RPMI8226 (cell line): ENCODE measurements around the gene MAPKBP1.

Experiments
- DNase-seq: peaks from one replicate; pipeline ENCODE4 v3.0.0-alpha.2; 2015

The MAPKBP1 gene

DNA sequence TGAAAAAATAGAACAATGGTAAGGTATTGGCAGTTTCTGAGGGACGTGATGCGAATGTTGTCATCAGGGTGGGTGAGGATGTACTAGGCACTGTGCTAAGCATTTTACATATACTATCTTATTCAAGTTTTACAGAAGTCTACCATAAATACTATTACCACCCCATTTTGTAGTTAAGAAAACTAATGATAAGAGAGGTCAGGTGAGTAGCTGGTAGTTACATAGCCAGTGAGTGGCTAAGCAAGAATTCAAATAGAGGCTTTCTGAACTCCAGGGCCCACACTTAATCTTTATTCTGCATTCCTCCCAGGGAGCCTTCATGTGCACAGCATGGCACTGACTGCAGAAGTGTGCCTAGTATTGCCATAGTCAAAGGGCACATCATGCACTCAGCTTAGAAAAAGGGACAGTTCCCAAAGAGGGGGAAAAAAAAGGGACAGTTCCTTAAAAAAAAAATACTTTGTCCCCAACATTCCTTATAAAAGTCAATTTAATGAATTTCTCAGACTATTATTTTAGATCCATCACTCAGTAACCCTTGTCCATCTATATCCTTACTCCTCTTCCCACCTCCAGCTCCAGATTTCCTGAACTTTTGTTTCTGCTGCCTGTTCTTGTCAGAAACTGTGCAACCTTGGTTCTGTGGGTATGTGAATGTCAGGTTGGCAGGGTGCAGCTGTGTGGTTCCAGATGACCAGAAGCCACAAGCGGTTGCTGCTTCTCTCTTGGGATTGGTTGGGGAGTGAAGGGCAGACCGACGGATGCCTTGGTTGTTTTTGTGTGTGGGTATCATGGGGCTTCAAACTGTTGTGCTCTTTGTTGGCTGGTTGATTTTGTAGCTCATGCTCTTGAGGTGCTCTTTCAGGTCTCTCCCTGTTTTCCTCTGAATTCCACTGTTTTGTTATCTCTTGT is 8.3 kb downstream of the MAPKBP1 start:
- DNase-seq, result no peak

DNA sequence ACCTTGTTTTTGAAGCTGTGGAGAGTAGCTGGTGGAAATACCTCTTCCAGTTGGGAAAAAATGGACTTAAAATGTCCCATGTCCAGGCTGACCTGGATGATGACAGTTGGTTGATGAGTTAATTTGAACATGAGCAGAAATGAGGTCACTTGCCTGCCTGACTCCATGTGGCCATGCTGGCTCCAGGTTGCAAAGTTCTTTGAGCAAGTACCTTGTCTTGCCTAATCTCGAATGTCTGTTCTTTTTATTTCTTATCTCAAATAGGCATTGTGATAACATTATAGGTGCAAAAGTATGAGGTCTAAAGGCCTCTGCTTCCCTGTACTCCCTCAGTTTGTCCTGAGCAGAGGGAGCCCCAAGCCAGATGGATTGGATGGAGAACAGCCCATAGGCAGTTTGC is 9.0 kb downstream of the MAPKBP1 start:
- DNase-seq, result no peak

DNA sequence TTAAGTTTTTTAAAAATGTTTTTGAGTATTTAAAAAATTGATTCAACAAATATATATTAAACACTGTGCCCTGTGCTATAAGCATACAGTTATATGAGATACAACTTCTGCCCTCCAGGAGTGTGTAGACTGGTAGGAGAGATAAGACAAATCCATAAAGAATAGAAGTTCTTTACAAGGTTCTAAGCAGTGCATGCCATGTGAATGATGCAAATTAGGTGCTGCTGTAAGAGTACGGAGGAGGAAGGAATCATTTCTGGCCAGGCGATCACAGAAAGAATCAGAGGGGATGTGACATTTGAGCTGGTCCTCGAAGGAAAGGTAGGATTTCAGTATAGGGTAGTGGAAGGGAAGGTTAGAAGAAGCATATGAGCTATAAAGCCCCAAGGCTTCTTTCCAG is 14.0 kb downstream of the MAPKBP1 start:
- DNase-seq, result no peak

DNA sequence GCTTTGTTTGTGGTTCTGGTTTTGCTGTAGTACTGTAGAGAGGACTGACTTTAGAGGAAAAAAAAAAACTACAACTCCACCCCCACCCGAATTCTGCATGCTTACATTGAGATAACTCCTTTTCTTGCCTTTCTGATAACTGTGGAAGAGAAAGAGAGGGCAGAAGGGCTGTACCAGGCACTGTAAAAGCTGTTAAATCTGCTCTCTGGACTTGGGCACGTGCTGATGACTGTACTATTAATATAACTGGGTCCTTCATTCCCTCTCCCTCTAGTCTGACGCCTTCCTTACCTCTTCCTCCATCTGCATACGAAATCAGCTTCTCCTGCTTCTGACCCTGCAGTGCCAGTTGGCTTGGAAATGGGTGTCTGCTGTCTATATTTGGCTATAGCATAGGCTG is 15.0 kb downstream of the MAPKBP1 start:
- DNase-seq, result no peak

DNA sequence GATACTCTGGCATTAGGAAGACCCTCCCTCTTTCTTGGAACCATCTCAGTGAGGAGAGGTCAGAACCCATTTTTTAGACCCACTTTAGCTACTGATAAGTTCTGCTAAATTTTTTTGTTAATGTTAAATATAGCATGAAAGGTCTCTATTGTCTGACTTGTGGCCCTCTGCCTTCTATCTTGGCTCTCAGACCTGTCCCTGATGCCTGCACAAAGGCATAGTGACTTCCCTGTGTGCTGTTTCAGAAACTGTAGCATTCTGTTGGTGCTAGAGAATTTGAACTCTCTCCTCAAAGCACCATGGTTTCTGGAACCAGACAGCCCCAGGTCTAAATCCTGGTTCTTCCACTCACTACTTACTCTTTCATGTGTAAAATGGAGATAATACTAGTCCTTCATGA is 15.4 kb downstream of the MAPKBP1 start:
- no peak for DNase-seq

DNA sequence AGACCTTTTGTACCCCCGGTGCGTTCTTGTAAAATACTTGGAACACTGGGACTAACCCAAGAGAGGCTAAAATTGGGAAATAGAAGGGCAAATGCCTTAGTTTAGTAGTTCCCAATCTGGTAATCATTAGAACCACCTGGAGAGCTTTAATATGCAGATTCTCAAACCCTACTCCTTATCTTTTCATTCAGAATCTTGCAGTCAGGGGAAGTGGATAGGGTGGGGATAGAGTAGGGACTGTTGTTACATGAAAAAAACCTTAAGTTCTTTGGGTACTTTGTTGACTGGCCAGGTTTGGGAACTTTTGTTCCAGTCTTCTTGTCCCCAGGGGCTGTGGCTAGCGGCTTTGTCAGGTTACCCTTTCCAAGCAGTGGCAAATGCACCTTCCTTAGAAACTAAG is 15.9 kb downstream of the MAPKBP1 start:
- no peak for DNase-seq

DNA sequence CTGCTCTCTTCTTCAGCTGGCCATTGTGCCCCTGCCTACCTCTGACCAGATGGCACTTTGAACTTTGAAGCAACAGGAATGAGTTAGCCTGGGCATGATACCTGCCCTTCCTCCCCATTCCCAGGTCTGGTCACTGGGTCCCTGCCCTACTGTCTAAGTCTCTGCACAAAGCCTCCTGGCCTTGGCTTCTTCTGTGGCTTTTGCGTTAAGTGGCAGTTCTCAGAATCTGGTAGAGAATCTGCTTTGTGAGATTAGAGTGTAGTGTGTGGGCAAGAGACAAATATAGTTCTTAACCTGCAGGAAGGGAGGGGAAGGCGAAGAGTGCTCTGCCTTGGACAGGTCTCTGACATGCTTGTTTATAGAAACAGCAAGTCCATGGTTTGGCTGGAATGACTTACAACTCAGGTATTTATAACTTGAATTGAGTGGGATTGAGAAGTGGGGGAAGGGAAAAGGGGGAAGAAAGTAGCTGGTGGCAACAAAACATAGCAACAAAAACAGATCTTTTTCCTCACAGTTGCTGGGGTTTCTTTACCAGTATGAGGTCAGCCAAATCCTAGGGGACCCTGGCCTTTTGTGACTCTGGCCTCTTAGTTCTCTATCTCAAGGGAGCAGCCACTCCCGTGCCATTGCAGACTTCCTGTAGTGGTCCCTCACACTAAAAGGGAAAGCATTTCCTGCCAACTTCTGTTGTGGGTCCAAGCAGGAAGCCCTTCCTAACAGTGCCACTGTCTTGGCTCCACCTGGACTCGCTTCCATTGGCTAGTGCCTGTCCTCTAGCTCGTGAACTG is 16.7 kb downstream of the MAPKBP1 start:
- DNase-seq, result no peak

DNA sequence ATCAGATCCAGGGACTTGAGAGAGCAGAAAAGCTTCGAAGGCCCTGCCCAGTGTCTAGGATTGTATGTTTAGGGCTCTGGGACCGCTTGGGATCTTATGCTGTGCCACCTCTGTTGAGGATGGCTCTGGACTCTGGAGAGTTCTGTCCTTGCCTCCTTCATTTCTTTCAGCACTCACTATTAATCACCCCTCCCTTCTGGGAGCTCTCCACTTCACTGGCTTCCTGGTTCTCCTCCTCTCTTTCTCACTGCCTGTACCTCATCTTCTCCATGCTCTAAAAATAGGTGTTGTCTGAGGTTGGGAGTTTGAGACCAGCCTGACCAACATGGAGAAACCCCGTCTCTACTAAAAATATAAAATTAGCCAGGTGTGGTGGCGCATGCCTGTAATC is 17.3 kb downstream of the MAPKBP1 start:
- no peak for DNase-seq

DNA sequence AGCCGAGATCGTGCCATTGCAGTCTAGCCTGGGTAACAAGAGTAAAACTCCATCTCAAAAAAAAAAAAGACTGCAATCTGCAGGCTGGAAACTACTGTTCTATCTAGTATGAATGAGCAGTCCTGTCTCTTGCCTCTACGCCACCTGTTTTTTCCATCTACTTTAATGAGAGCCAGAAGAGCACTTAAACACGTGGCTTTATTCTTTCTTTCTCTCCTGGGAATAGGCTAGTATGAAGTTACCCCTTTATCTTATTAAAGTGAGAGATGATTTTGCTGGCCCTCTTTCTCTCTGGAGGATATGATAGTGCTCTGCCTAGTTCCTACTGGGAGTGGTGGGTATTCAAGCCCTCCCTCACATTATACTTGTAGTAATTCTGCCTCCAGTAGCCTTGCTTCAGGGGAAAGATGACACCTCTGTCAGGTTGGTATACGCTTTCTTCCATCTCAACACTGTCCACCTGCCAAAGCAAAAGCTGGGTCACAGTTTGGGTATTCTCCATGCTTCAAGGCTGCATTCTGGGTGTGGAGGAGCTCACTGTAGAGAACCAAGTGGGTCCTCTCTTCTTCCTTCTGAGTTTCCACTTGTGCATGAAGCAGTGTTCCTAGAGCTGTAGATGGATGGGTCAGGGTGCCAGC is 17.8 kb downstream of the MAPKBP1 start:
- DNase-seq, result no peak

DNA sequence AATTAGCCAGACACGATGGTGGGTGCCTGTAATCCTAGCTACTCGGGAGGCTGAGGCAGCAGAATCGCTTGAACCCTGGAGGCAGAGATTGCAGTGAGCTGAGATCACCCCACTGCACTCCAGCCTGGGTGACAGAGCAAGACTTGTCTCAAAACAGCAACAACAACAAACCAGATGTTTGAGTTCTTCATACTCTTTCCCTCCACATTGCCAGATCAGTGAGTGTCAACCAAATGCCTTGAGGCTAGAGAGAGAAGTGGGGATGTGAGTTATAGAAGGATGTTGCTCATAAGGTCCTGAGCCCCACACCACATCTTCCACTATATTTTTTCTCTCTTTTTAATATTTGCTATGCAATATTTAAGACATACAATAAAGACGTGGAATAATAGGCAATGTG is 19.8 kb downstream of the MAPKBP1 start:
- DNase-seq, result no peak

DNA sequence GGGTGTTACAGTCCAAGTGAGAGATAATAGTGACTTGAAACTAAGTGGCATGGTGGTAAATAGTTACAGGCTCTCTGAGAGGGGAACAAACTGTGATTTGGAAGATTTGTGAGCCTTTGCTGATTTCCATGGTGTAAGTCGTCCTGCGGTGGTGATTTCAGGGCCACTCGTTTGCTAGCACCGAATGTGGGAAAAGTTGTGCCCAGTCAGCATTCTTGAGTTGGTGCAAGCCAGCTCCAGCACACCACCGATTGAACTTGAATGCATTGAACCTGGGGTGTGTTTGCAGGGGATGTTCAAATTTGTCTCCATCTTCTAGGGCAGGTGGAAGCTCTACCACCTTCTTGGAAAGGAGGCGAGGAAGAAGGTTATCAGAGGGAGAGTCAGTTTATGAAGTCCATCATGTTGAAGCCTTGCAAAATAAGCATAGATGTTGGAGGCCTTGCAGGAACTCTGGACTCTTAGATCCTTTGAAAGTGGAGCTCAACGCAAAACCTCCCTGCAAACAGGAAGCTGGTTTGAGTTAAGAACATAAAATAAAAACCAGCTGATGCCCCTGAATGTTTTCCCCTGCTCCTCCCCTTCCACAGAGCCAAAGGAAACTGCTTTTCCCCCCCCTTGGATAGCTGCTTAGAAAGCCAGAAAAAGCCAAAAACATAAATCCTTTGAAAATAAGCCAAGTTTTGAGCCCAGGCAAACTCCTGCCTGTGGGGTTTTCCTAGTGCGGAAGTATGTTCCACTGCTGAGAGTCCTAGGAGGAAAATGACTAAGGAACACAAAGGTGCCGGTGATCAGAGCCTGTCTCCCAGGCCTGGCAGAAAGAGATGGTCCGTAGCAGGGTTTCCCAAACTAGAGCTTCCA is 21.9 kb downstream of the MAPKBP1 start:
- no peak for DNase-seq

DNA sequence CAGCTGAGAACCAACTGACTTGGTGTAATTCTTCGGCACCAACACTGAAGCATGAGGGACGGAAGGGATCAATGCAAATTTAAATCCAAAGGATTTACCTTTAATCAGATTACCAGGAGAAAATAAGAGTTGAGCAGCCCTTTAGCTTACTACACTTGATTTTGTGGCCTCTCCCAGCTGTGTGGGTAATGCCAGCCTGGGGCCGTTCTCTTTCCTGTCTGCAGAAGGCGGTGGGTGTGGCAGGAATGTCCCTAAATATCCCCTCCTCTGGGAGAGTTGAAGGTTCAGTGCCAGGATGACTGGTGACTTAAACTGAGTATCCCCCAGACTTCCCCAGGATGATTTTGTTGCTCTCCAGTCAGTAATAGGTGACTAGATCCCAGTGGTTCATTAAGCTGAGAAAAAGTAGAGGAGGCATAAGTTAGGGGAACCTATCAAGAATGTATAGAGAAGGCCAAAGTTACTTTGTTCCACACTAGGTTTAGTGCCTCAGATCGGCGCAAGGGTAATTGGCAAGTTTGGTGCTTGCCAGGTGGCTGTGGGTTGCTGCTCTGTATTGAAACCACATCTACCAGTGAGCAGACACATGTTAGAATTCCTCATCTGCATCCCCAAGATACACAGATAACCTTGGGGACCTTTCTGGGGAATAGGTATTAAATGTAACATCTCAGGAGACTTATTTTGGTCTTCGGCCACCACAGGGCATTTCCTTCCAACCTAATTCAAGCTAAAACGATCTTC is 23.1 kb downstream of the MAPKBP1 start:
- no peak for DNase-seq

DNA sequence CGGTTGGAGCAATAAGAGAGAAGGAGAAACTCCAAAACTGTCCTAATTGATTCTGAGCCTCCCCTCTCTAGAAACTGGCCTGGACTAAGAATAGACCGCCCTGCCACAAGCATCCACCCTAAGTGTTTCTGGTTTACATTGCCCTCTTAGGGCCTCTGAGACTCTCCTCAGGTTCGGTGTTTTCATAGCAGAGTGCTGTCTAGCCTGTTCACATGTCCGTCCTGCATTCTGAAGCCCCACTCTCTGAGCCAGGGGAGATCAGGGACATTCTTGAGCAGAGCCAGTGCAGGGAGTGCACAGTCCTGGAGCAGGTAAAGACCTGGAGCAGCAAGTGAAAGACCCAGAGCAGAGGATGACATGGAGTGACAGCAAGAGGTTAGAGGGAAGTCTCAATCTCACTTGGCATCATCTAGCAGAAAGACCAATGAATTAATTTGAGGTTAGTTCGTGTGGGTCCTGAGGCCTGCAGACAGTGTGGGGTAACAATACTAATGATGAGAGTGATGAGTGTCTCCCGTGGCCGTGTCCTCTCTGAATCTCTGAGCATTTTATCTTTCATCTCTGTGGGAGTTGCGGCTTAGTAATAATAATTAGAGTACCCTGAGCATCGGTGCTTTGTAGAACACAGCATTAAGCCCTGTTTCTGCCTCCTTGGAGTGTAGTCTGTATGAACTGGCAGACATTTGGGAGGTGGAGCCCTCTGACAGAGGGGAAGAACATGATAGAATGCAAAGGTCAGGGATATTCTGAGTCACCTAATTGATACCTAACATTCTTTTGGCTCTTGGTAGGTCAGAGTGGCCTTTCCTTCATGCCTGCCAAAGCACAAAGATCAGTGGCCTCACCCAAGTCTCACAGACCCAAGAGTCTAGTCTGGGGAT is 24.6 kb downstream of the MAPKBP1 start:
- no peak for DNase-seq

DNA sequence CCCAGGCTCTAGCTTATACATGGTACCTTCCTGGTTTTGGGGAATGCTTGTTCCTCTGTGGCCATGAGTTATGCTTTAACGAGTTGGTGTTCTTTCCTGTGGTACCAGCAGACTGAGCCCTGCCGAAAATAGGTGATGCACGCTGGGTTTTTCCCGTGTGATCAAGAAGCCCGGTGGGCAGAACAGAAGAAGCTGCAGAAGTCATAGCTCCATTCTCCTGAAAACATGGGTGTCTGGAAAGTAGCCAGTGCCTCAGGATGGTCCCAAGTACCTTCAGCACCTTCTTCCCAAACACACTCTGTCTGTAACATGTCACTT is 25.2 kb downstream of the MAPKBP1 start:
- DNase-seq, result no peak

DNA sequence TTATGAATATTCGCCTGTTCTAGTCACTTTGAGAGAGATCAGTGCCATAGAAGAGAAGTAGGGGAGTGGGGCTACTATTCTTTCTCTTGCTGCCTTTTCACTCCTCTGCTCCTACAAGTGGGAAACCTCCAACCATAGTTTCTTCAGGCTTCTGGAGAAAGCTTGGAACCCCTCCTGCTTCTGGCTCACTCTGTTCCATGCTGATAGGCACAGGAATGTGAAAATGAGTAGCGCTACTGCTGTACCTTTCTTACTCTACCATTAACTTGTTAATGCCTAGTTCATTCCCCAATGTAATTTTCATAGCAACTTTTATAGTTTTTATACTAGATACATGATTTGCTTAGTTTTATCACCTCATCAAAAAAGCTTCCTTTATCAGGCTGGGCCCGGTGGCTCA is 26.9 kb downstream of the MAPKBP1 start:
- no peak for DNase-seq

DNA sequence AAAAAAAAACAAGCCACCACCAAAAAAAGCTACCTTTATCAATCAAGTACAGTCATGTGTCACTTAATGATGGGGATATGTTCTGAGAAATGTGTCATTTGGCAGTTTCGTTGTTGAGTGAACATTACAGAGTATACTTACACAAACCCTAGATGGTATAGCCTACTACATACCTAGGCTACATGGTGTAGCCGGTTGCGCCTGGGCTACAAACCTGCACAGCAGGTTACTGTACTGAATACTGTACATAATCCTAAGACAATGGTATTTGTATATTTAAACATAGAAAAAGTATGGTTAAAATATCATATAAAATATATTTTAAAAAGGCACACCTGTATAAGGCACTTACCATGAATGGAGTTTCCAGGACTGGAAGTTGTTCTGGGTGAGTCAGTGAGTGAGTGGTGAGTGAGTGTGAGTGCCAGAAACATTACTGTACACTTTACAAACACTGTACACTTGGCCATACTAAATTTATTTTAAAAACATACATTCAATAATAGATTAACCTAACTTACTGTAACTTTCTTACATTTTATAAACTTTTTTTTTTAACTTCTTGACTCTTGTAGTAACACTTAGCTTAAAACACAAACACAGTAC is 27.7 kb downstream of the MAPKBP1 start:
- DNase-seq, result no peak

DNA sequence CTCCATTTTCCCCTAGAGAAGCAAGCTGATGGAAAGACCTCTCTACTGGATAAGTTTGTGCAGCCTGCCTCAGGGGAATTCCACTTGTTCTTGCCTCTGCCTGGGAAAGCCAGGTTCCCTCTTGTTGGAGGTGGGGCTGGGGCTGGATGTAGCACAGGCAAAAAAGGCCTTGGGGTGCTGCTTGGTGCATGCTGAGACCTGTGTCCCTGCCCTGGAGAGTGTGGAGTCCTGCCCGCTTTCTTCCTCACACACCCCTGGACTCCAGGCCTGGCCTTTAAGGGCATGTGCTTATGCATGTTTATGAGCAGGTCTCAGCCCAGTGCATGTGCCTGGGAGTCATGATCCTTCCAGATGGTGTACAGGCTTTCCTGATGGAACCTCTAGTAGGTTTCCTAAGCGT is 30.1 kb downstream of the MAPKBP1 start:
- no peak for DNase-seq

DNA sequence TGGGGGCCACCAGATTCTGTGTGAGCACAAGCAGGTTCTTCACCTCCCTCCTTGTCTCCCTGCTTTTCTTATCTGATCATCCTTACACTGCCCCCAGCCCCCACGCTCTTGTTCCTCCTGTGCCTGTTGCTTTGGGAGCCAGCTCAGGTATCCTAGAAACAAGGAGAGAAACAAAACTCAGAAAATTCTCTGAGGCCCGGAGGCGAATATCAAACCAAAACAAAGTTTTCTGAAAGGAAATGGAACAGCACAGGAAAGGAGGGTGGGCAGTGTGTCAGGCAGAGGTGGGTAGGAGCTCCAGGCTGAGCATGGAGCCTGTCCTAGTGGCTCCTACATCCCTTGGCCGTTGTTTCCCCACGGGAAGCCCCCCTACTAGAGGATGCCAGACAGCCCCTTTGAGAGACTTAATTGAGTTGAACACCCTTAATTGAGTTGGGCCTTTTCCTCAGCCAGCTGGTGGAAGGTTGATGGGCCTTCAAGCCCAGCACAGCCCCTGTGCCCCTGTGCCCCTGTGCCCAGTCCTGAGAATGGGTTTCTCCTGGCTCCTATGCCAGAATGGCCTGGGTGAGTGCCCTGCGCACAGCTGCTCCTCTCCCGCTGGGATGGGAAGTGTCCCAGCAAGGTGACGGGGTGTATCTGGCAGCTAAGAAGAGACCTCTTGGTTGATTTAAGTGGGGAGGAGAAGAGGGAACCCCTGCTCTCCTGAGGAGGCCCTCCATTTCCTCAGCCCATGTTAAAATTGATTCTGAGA is 30.8 kb downstream of the MAPKBP1 start:
- DNase-seq, result no peak

DNA sequence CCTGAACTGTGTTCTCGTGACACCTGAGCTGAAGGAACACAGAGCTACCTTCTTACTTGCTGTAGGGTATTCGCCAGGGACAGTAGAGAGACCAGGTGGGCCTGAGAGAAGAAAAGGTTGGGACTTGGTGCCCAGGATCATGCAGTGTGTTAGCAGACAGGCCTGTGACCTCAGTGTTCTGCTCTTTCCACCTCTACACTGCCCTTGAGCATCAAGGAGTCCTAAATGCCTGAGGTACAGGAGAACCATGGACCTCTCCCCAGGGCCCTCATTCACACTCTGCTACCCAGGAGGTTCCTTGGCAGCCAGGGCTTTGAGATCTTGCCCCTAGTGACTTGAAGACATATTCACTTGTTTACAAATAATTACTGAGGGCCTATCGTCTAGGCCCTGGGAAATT is 31.4 kb downstream of the MAPKBP1 start:
- no peak for DNase-seq
